ENCODE measurements around the gene CEBPB.

The CEBPB gene

GRCh38 chr20:50230871-50231560, 40.4 kb downstream of the CEBPB start:
- DNase-seq = no peak

GRCh38 chr20:50231854-50232253, 41.2 kb downstream of the CEBPB start:
- DNase-seq = no peak

GRCh38 chr20:50232651-50233324, 42.2 kb downstream of the CEBPB start:
- no peak for DNase-seq

- no peak for DNase-seq
Measured at GRCh38 chr20:50233325-50234212, 42.9 kb downstream of the CEBPB start.

- DNase-seq = no peak
Measured at GRCh38 chr20:50234288-50234687, 43.7 kb downstream of the CEBPB start.

- no peak for DNase-seq
Measured at GRCh38 chr20:50237349-50237748, 46.7 kb downstream of the CEBPB start.

- no peak for DNase-seq
Measured at GRCh38 chr20:50238081-50238800, 47.6 kb downstream of the CEBPB start.

GRCh38 chr20:50240092-50240491, 49.5 kb downstream of the CEBPB start:
- no peak for DNase-seq

- no peak for DNase-seq
Measured at GRCh38 chr20:50242178-50242514, 51.5 kb downstream of the CEBPB start.
